B cell (primary cell): Measurements from ENCODE around the gene TOGARAM2. TPM values are rescaled to one million over a fixed set of nuclear protein-coding genes. Genes with fewer than 3 reads are reported as not detected.

Experiments
- ATAC-seq: fragments of 200-7000 bp; cut with Tn5 transposase; one replicate; pipeline ENCODE4 v1.10.0; 2021; ENCODE audit warnings: low read depth, mild to moderate bottlenecking, moderate number of reproducible peaks, moderate library complexity
- CTCF ChIA-PET: fragments of 350-600 bp; sonication (Branson Sonifier 250); formaldehyde crosslinking; loops from one replicate; lab custom pipeline; 2021; ENCODE audit warnings: antibody characterized with exemption, inconsistent platforms; lab: Charles Lee
- POLR2A ChIA-PET: fragments of 350-600 bp; sonication (Branson Sonifier 250); formaldehyde crosslinking; loops from one replicate; lab custom pipeline; 2021; ENCODE audit warnings: antibody characterized with exemption; lab: Charles Lee
- DNase-seq: peaks from one replicate; pipeline ENCODE4 v3.0.0; 2013
- H2AFZ ChIP-seq: 2 replicates; pipeline ENCODE4 v1.6.1; 2012; ENCODE audit warnings: mild to moderate bottlenecking, low read depth, low read length; ENCODE audit not compliant: insufficient read depth, poor library complexity, severe bottlenecking
- H3K27ac ChIP-seq, 2 donors: 1 replicate in 1 of 2; 2 replicates in 1 of 2; pipeline ENCODE4 v1.5.1; 2012 to 2013; ENCODE audit warnings: low read length in 2 of 2, mild to moderate bottlenecking in 2 of 2, moderate library complexity in 1 of 2
- H3K27me3 ChIP-seq, 4 experiments: fragments of 200-600 bp in 1 of 4; sonication (generic) in 1 of 4; replicated peaks in 1 of 4; 1 replicate in 2 of 4; 2 replicates in 2 of 4; pipeline versions ENCODE4 v1.6.1 to v1.7.0; 2013 to 2016; ENCODE audit warnings: low read length in 3 of 4, mild to moderate bottlenecking in 2 of 4, mixed read lengths in 1 of 4, moderate library complexity in 1 of 4; ENCODE audit not compliant: insufficient read depth in 4 of 4, control insufficient read depth in 3 of 4; ENCODE audit errors: control extremely low read depth in 1 of 4
- H3K36me3 ChIP-seq, 2 experiments: replicated peaks in 1 of 2; 1 replicate in 1 of 2; 2 replicates in 1 of 2; pipeline versions ENCODE4 v1.6.1 to v1.7.1; 2013; ENCODE audit warnings: low read length in 1 of 2; ENCODE audit not compliant: insufficient read depth in 2 of 2, control insufficient read depth in 1 of 2; ENCODE audit errors: control extremely low read depth in 1 of 2, extremely low read depth in 1 of 2
- H3K4me1 ChIP-seq, 2 donors: fragments of 200-600 bp in 1 of 2; sonication (generic) in 1 of 2; 1 replicate in 1 of 2; 2 replicates in 1 of 2; pipeline versions ENCODE4 v1.5.1 to v1.6.1; 2013 to 2017; ENCODE audit warnings: low read length in 2 of 2; ENCODE audit not compliant: control insufficient read depth in 2 of 2, insufficient read depth in 2 of 2
- H3K4me2 ChIP-seq: replicated peaks from 2 replicates; pipeline ENCODE3; 2012; ENCODE audit warnings: mild to moderate bottlenecking, low read depth, low read length; ENCODE audit not compliant: poor library complexity, severe bottlenecking
- H3K4me3 ChIP-seq, 5 experiments: fragments of 200-600 bp in 1 of 5; sonication (generic) in 1 of 5; 1 replicate in 3 of 5; 2 replicates in 2 of 5; pipeline versions ENCODE4 v1.5.1 to v1.7.0; 2011 to 2016; ENCODE audit warnings: low read length in 4 of 5, mild to moderate bottlenecking in 4 of 5, low read depth in 2 of 5, control low read depth in 1 of 5, moderate library complexity in 1 of 5; ENCODE audit not compliant: insufficient read depth in 1 of 5; ENCODE audit errors: control extremely low read depth in 1 of 5, extremely low read depth in 1 of 5
- H3K79me2 ChIP-seq: fragments of 200-600 bp; sonication (generic); one replicate; pipeline ENCODE4 v1.6.0; 2016; ENCODE audit warnings: low read length; ENCODE audit not compliant: control insufficient read depth, insufficient read depth
- H3K9ac ChIP-seq: fragments of 200-600 bp; sonication (generic); 2 replicates; pipeline ENCODE4 v1.6.1; 2017; ENCODE audit warnings: mild to moderate bottlenecking, low read length, moderate library complexity
- H3K9me3 ChIP-seq, 3 donors: one replicate each; pipeline versions ENCODE4 v1.6.1 to v1.7.1; 2013; ENCODE audit warnings: low read length in 2 of 3; ENCODE audit not compliant: control insufficient read depth in 2 of 3, insufficient read depth in 1 of 3; ENCODE audit errors: control extremely low read depth in 1 of 3
- H4K20me1 ChIP-seq: 2 replicates; pipeline ENCODE4 v1.6.0; 2012; ENCODE audit warnings: mild to moderate bottlenecking, low read length; ENCODE audit not compliant: insufficient read depth, control insufficient read depth, poor library complexity, severe bottlenecking
- H3K27ac Mint-ChIP-seq: one replicate; pipeline ENCODE4 v1.8.0; 2021; ENCODE audit warnings: mixed read lengths
- H3K27me3 Mint-ChIP-seq: one replicate; pipeline ENCODE4 v1.8.0; 2021; ENCODE audit warnings: mixed read lengths
- H3K4me1 Mint-ChIP-seq: one replicate; pipeline ENCODE4 v1.8.0; 2021; ENCODE audit warnings: mixed read lengths
- H3K4me3 Mint-ChIP-seq: one replicate; pipeline ENCODE4 v1.8.0; 2021; ENCODE audit warnings: mixed read lengths
- H3K9me3 Mint-ChIP-seq: one replicate; pipeline ENCODE4 v1.8.0; 2022; ENCODE audit warnings: mixed read lengths; ENCODE audit not compliant: insufficient read depth
- CTCF ChIP-seq: fragments of 200-600 bp; IDR thresholded peaks from one replicate; pipeline ENCODE4 v1.8.0; 2022; ENCODE audit warnings: antibody characterized with exemption, mild to moderate bottlenecking
- EZH2 ChIP-seq: IDR thresholded peaks from 2 replicates; pipeline ENCODE4 v1.6.1; 2012; ENCODE audit warnings: borderline replicate concordance, low read depth, mild to moderate bottlenecking, moderate library complexity, low read length; ENCODE audit not compliant: insufficient read depth, poor library complexity, severe bottlenecking
- whole genome bisulfite sequencing: methylation state at CpG from one replicate; pipeline ENCODE4 v1.1.5; 2013; ENCODE audit warnings: missing lambda C conversion rate; ENCODE audit not compliant: insufficient coverage; 5-methylcytosine and 5-hydroxymethylcytosine counted together
- intact Hi-C: fragments of 100-400 bp; cut with micrococcal nuclease; formaldehyde crosslinking; loops from one replicate; pipeline ENCODE4 v1.10.0; 2022
- polyA plus RNA-seq: library from polyadenylated mRNA; depleted of rRNA; stranded (reverse); fragments of >200 nt; gene quantifications from 2 replicates; pipeline ENCODE4 v1.2.3, GENCODE V29; 2012
- total RNA-seq, 2 donors: library from RNA; stranded (reverse); fragments of 120-200 nt in 1 of 2; gene quantifications; 1 replicate in 1 of 2; 2 replicates in 1 of 2; pipeline versions ENCODE4 v1.2.3 to v1.2.4, GENCODE V29; 2013 to 2022

The TOGARAM2 gene
- total and polyA plus RNA-seq, 2 donors (not counting 1 experiment from before 2014, with no cell fraction given): 0.25 to 0.61 TPM

GRCh38 chr2:29001806-29002205 is 20.7 kb downstream of the TOGARAM2 start:
- Mint-ChIP-seq H3K4me3 (no peak overlapping the region), H3K4me1 (peaks cover 10% of the 10 kb centered on the region), H3K27ac (no peak overlapping the region), H3K9me3 (no peaks in the 10 kb centered on the region), H3K27me3 (peaks cover 8% of the 10 kb centered on the region)
- Histone ChIP-seq H3K27ac (no peak overlapping the region), H3K4me3 (no peak overlapping the region), H3K79me2 (no peaks in the 10 kb centered on the region), H3K4me2 (no peak overlapping the region), H3K9ac (no peak overlapping the region), H4K20me1 (no peaks in the 10 kb centered on the region), H3K27me3 (no peaks in the 10 kb centered on the region), H3K9me3 (peaks cover 0 to 4% (median 0%) of the 10 kb centered on the region in 3 donors), H3K36me3 (no peaks in the 10 kb centered on the region), H2AFZ (no peak overlapping the region), H3K4me1 (peaks cover 7 to 13% of the 10 kb centered on the region in 2 donors)
- intact Hi-C loops: no loop called here
- ATAC-seq (no peak), DNase-seq (no peak)
- ChIA-PET CTCF (no interaction called here), POLR2A (interaction anchor here (0.7 kb wide), 1 partner anchor 192 kb away, joined by 4 read pairs; no protein-coding TSS in a partner anchor)
- 100% methylated on average over 1 of the region's 4 CpGs for WGBS
- TF ChIP-seq EZH2 (no peak), CTCF (no peak)

- Histone ChIP-seq H3K9ac (no peak overlapping the region), H3K27me3 (peaks cover 0 to 4% (median 0%) of the 10 kb centered on the region in 4 experiments), H3K36me3 (no peaks in the 10 kb centered on the region), H4K20me1 (no peaks in the 10 kb centered on the region), H3K4me2 (no peak overlapping the region), H3K79me2 (no peaks in the 10 kb centered on the region), H3K27ac (no peak overlapping the region), H2AFZ (no peak overlapping the region), H3K4me1 (peaks cover 7 to 16% of the 10 kb centered on the region in 2 donors), H3K9me3 (peaks cover 0 to 4% (median 0%) of the 10 kb centered on the region in 3 donors), H3K4me3 (no peak overlapping the region)
- DNase-seq: no peak
- Mint-ChIP-seq H3K27ac (no peak overlapping the region), H3K27me3 (no peaks in the 10 kb centered on the region), H3K9me3 (no peaks in the 10 kb centered on the region), H3K4me1 (peaks cover 10% of the 10 kb centered on the region), H3K4me3 (no peak overlapping the region)
- ChIA-PET POLR2A (no interaction called here), CTCF (no interaction called here)
- WGBS: 100% methylated on average over 1 of the region's 1 CpG
- ATAC-seq: no peak
- intact Hi-C loops: no loop called here
- TF ChIP-seq EZH2 (no peak), CTCF (no peak)
Measured at GRCh38 chr2:29004755-29005154, 23.7 kb downstream of the TOGARAM2 start.
